Measurements from ENCODE around the gene ARCN1. TPM values are rescaled to one million over a fixed set of nuclear protein-coding genes. Genes with fewer than 3 reads are reported as not detected.

The ARCN1 gene
- total and polyA plus RNA-seq, 9 of the 15 experiments (the other 6 are each of a cell fraction or from before 2014, with no cell fraction given) = 30.0 to 224 (median 76.4) TPM

- TF ChIP-seq NCOR1 (IDR thresholded peaks at IDR 0.05) (peak; percentile 19; the same call in 1 of the 2 replicates), NELFE (IDR thresholded peaks at IDR 0.05; ENCODE audit: insufficient read depth, insufficient read length) (no peak), ARNT (IDR thresholded peaks at IDR 0.05) (no peak), CHD7 (IDR thresholded peaks at IDR 0.05; ENCODE audit: low read depth, low read length) (no peak), WHSC1 (IDR thresholded peaks at IDR 0.05; ENCODE audit: low read length) (no peak), ZNF449 (CRISPR knock-in tag; IDR thresholded peaks at IDR 0.05) (no peak), CBX3 (IDR thresholded peaks at IDR 0.05; ENCODE audit: borderline replicate concordance in 1 of 2, low read length in 2 of 2) (no peak), ATF4 (CRISPR knock-in tag; IDR thresholded peaks at IDR 0.05) (no peak), ZBTB33 (CRISPR knock-in tag; IDR thresholded peaks at IDR 0.05) (0 out of 2 replicates have a peak, but pooled peaks have one; percentile 9)
Measured at GRCh38 chr11:118572061-118572980, at the start of gene ARCN1 (continued).

All from K562 (cell line).